ENCODE measurements around the gene COASY. TPM values are rescaled to one million over a fixed set of nuclear protein-coding genes. Genes with fewer than 3 reads are reported as not detected.

COASY gene
- polyA plus RNA-seq, 3 donors, result 52.6 to 63.8 (median 57.9) TPM

- WGBS (ENCODE audit: insufficient coverage), result 51% methylated on average over 18 of the region's 28 CpGs
- peak overlapping the region; percentile 78 for H3K4me2 ChIP-seq (replicated peaks; ENCODE audit: extremely low read depth, low read length, poor library complexity, severe bottlenecking)
- Mint-ChIP-seq H3K27ac (peak overlapping the region; percentile 85 to 97 (median 95)), H3K4me1 (peaks cover 39% of the 10 kb centered on the region), H3K4me3 (peak overlapping the region; percentile 93 to 96), H3K9me3 (peaks cover 0 to 3% (median 0%) of the 10 kb centered on the region in 7 donors), H3K27me3 (ENCODE audit: low read depth in 3 of 3) (peaks cover 0 to 2% (median 1%) of the 10 kb centered on the region in 3 donors), H3K36me3 (peaks cover 51 to 60% of the 10 kb centered on the region in 2 donors)
- TF ChIP-seq, protein P1, sequence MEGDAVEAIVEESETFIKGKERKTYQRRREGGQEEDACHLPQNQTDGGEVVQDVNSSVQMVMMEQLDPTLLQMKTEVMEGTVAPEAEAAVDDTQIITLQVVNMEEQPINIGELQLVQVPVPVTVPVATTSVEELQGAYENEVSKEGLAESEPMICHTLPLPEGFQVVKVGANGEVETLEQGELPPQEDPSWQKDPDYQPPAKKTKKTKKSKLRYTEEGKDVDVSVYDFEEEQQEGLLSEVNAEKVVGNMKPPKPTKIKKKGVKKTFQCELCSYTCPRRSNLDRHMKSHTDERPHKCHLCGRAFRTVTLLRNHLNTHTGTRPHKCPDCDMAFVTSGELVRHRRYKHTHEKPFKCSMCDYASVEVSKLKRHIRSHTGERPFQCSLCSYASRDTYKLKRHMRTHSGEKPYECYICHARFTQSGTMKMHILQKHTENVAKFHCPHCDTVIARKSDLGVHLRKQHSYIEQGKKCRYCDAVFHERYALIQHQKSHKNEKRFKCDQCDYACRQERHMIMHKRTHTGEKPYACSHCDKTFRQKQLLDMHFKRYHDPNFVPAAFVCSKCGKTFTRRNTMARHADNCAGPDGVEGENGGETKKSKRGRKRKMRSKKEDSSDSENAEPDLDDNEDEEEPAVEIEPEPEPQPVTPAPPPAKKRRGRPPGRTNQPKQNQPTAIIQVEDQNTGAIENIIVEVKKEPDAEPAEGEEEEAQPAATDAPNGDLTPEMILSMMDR (IDR thresholded peaks at IDR 0.05), result no peak
- peak overlapping the region; percentile 84 for H2AFZ ChIP-seq (ENCODE audit: insufficient read depth, low read depth, low read length, poor library complexity, severe bottlenecking)
- H3K4me3 ChIP-seq (replicated peaks in 1 of 3; ENCODE audit: low read depth in 2 of 3, low read length in 3 of 3), result peak overlapping the region; percentile 94 to 97 (median 97)
- H3K4me1 ChIP-seq (ENCODE audit: control insufficient read depth in 1 of 2, insufficient read depth in 2 of 2, low read length in 2 of 2), result peaks cover 44 to 58% of the 10 kb centered on the region in 2 donors
- peaks cover 71% of the 10 kb centered on the region for H3K79me2 ChIP-seq (ENCODE audit: insufficient read depth, low read length)
- intact Hi-C loops (cut with micrococcal nuclease), result loop anchor here (5.0 kb wide), 2 partner anchors 41 to 431 kb away; partner anchors contain the start of genes RETREG3 (in 1 of the 2), RPL27 (in 1 of the 2) and TUBG1 (in 1 of the 2)
- no peaks in the 10 kb centered on the region for H3K27me3 ChIP-seq (ENCODE audit: control insufficient read depth in 2 of 2, insufficient read depth in 2 of 2, low read length in 2 of 2)
- no peaks in the 10 kb centered on the region for H3K9me3 ChIP-seq (replicated peaks in 1 of 2; ENCODE audit: control insufficient read depth in 1 of 2, insufficient read depth in 1 of 2, low read length in 2 of 2)
- peaks cover 60% of the 10 kb centered on the region for H4K20me1 ChIP-seq (ENCODE audit: insufficient read depth, low read length)
- H3K9ac ChIP-seq (ENCODE audit: insufficient read depth, low read length, poor library complexity, severe bottlenecking), result peak overlapping the region; percentile 92
- H3K36me3 ChIP-seq (replicated peaks in 1 of 2; ENCODE audit: control insufficient read depth in 1 of 2, insufficient read depth in 2 of 2, low read length in 2 of 2), result peaks cover 49 to 58% of the 10 kb centered on the region in 2 donors
- DNase-seq, result no peak
- peak overlapping the region; percentile 84 to 94 for H3K27ac ChIP-seq (ENCODE audit: low read depth in 1 of 2, low read length in 2 of 2)
Measured at GRCh38 chr17:42566215-42566882, 4.4 kb downstream of the COASY start.

- under 1% methylated on average over 58 of the region's 72 CpGs for WGBS (ENCODE audit: insufficient coverage)
- H3K9ac ChIP-seq (ENCODE audit: insufficient read depth, low read length, poor library complexity, severe bottlenecking), result peak within 1 kb of the TSS; percentile 92
- H3K4me1 ChIP-seq (ENCODE audit: control insufficient read depth in 1 of 2, insufficient read depth in 2 of 2, low read length in 2 of 2), result peaks cover 39 to 51% of the 10 kb centered on the region in 2 donors
Measured at GRCh38 chr17:42566883-42567573, 5.1 kb downstream of the COASY start, which contains the start of gene MLX. Gene MLX (plus strand): TSS chr17:42567100. CDS start chr17:42567125, 25 bp downstream.

More at GRCh38 chr17:42566883-42567573, 5.1 kb downstream of the COASY start, which contains the start of gene MLX:
- peaks cover 66% of the 10 kb centered on the region for H4K20me1 ChIP-seq (ENCODE audit: insufficient read depth, low read length)
- H3K27ac Mint-ChIP-seq, result peak within 1 kb of the TSS; percentile 85 to 97 (median 95)
- H3K4me3 Mint-ChIP-seq, result peak within 1 kb of the TSS; percentile 93 to 96
- H3K79me2 ChIP-seq (ENCODE audit: insufficient read depth, low read length), result peaks cover 74% of the 10 kb centered on the region
- H3K36me3 Mint-ChIP-seq, result peaks cover 58 to 67% of the 10 kb centered on the region in 2 donors
- H3K36me3 ChIP-seq (replicated peaks in 1 of 2; ENCODE audit: control insufficient read depth in 1 of 2, insufficient read depth in 2 of 2, low read length in 2 of 2), result peaks cover 56 to 65% of the 10 kb centered on the region in 2 donors
- peak within 1 kb of the TSS; percentile 84 for H2AFZ ChIP-seq (ENCODE audit: insufficient read depth, low read depth, low read length, poor library complexity, severe bottlenecking)
- peak within 1 kb of the TSS; percentile 94 to 97 (median 97) for H3K4me3 ChIP-seq (replicated peaks in 1 of 3; ENCODE audit: low read depth in 2 of 3, low read length in 3 of 3)
- DNase-seq, result peak; percentile 88 to 94 (median 90)
- peak within 1 kb of the TSS; percentile 84 to 94 for H3K27ac ChIP-seq (ENCODE audit: low read depth in 1 of 2, low read length in 2 of 2)
- H3K9me3 Mint-ChIP-seq, result no peaks in the 10 kb centered on the region
- H3K27me3 ChIP-seq (ENCODE audit: control insufficient read depth in 2 of 2, insufficient read depth in 2 of 2, low read length in 2 of 2), result no peaks in the 10 kb centered on the region
- peaks cover 0 to 1% (median 0%) of the 10 kb centered on the region in 3 donors for H3K27me3 Mint-ChIP-seq (ENCODE audit: low read depth in 3 of 3)
- intact Hi-C loops (cut with micrococcal nuclease), result loop anchor here (1.0 to 5.0 kb wide), 3 partner anchors 10 to 430 kb away; partner anchors contain the start of genes PSMC3IP (in 1 of the 2), RETREG3 (in 1 of the 2), RPL27 (in 1 of the 2) and TUBG1 (in 1 of the 2)
- H3K9me3 ChIP-seq (replicated peaks in 1 of 2; ENCODE audit: control insufficient read depth in 1 of 2, insufficient read depth in 1 of 2, low read length in 2 of 2), result no peaks in the 10 kb centered on the region
- H3K4me1 Mint-ChIP-seq, result peaks cover 36% of the 10 kb centered on the region
- peak within 1 kb of the TSS; percentile 78 for H3K4me2 ChIP-seq (replicated peaks; ENCODE audit: extremely low read depth, low read length, poor library complexity, severe bottlenecking)
- TF ChIP-seq, protein P1 (IDR thresholded peaks at IDR 0.05), result no peak
